SK-N-SH (cell line): ENCODE data around the gene TCP11L2. TPM values are rescaled to one million over a fixed set of nuclear protein-coding genes. Genes with fewer than 3 reads are reported as not detected.

Source experiments
- CTCF ChIA-PET: fragments of 300-600, 350-600 bp; formaldehyde crosslinking; extraction: SDS; loops from one replicate; lab custom pipeline; 2021; lab: Yijun Ruan, JAX
- POLR2A ChIA-PET: fragments of 350-600 bp; sonication (Branson Sonifier 250); formaldehyde crosslinking; extraction: SDS; loops from one replicate; lab custom pipeline; 2020; ENCODE audit warnings: antibody characterized with exemption, inconsistent platforms; lab: Yijun Ruan, JAX
- DNase-seq: peaks from one replicate; pipeline ENCODE4 v3.0.0; 2012
- H2AFZ ChIP-seq: fragments of 200-600 bp; sonication (generic); 2 replicates; pipeline ENCODE4 v1.8.1; 2016; ENCODE audit warnings: antibody characterized with exemption, mild to moderate bottlenecking, low read depth
- H3F3A ChIP-seq: fragments of 200-600 bp; sonication (generic); replicated peaks from 2 replicates; pipeline ENCODE3; 2016; ENCODE audit warnings: antibody characterized with exemption, mild to moderate bottlenecking; ENCODE audit not compliant: insufficient read depth
- H3K27ac ChIP-seq, 2 experiments: fragments of 200-500 bp in 1 of 2; fragments of 200-600 bp in 1 of 2; sonication (Bioruptor generic) in 1 of 2; sonication (generic), shearing (Covaris generic) in 1 of 2; 2 replicates each; pipeline versions ENCODE4 v1.5.1 to v1.6.1; 2014 to 2016; ENCODE audit warnings: low read depth in 2 of 2, inconsistent platforms in 1 of 2, low read length in 1 of 2, mild to moderate bottlenecking in 1 of 2, mixed read lengths in 1 of 2
- H3K27me3 ChIP-seq: fragments of 200-600 bp; sonication (generic), shearing (Covaris generic); 2 replicates; pipeline ENCODE4 v1.6.1; 2016; ENCODE audit warnings: mixed run types; ENCODE audit not compliant: insufficient read depth
- H3K36me3 ChIP-seq, 2 experiments: fragments of 200-500 bp in 1 of 2; fragments of 200-600 bp in 1 of 2; sonication (Bioruptor generic) in 1 of 2; sonication (generic) in 1 of 2; replicated peaks in 1 of 2; 2 replicates each; pipeline versions ENCODE3 to v1.5.1; 2014 to 2016; ENCODE audit warnings: low read length in 1 of 2, mild to moderate bottlenecking in 1 of 2; ENCODE audit not compliant: insufficient read depth in 2 of 2, control insufficient read depth in 1 of 2
- H3K4me1 ChIP-seq, 2 experiments: fragments of 200-500 bp in 1 of 2; fragments of 200-600 bp in 1 of 2; sonication (Bioruptor generic) in 1 of 2; sonication (generic), shearing (Covaris generic) in 1 of 2; 2 replicates each; pipeline versions ENCODE4 v1.5.1 to v1.6.1; 2014 to 2016; ENCODE audit warnings: low read depth in 1 of 2, low read length in 1 of 2, mixed run types in 1 of 2; ENCODE audit not compliant: insufficient read depth in 2 of 2, control insufficient read depth in 1 of 2
- H3K4me2 ChIP-seq: fragments of 200-600 bp; sonication (generic), shearing (Covaris generic); 2 replicates; pipeline ENCODE4 v1.6.1; 2017; ENCODE audit warnings: mixed run types
- H3K4me3 ChIP-seq, 2 experiments: fragments of 200-500 bp in 1 of 2; fragments of 200-600 bp in 1 of 2; sonication (Bioruptor generic) in 1 of 2; sonication (generic), shearing (Covaris generic) in 1 of 2; 2 replicates each; pipeline versions ENCODE4 v1.5.1 to v1.8.1; 2014 to 2016; ENCODE audit warnings: low read depth in 2 of 2, inconsistent platforms in 1 of 2, low read length in 1 of 2, mild to moderate bottlenecking in 1 of 2, mixed read lengths in 1 of 2, moderate library complexity in 1 of 2
- H3K79me2 ChIP-seq: fragments of 200-600 bp; sonication (generic); 2 replicates; pipeline ENCODE4 v1.8.1; 2017; ENCODE audit warnings: mild to moderate bottlenecking; ENCODE audit not compliant: insufficient read depth
- H3K9ac ChIP-seq: fragments of 200-600 bp; sonication (generic); 2 replicates; pipeline ENCODE4 v1.6.1; 2017; ENCODE audit warnings: mixed run types
- H3K9me2 ChIP-seq: fragments of 200-600 bp; sonication (generic); 2 replicates; pipeline ENCODE4 v1.6.1; 2017; ENCODE audit warnings: mixed run types
- H3K9me3 ChIP-seq: fragments of 200-600 bp; sonication (generic); 2 replicates; pipeline ENCODE4 v1.6.1; 2017; ENCODE audit warnings: mixed run types, mild to moderate bottlenecking, moderate library complexity
- H4K20me1 ChIP-seq: fragments of 200-600 bp; sonication (generic); 2 replicates; pipeline ENCODE4 v1.6.1; 2017; ENCODE audit warnings: mild to moderate bottlenecking, mixed run types; ENCODE audit not compliant: insufficient read depth
- CHD2 ChIP-seq: fragments of 150-350 bp; IDR thresholded peaks from 2 replicates; pipeline ENCODE4 v1.6.1; 2018; ENCODE audit warnings: low read length; ENCODE audit not compliant: partially characterized antibody
- CTCF ChIP-seq: fragments of 200-600 bp; sonication (generic); IDR thresholded peaks from 2 replicates; pipeline ENCODE4 v1.6.1; 2017; ENCODE audit warnings: antibody characterized with exemption, mild to moderate bottlenecking, moderate library complexity
- ELF1 ChIP-seq: IDR thresholded peaks from 2 replicates; pipeline ENCODE4 v1.4.0; 2012
- EP300 ChIP-seq, 2 experiments: IDR thresholded peaks; 2 replicates each; pipeline versions ENCODE4 v1.4.0 to v1.6.1; 2012; ENCODE audit warnings: borderline replicate concordance in 1 of 2, low read depth in 1 of 2, low read length in 1 of 2
- FOSL2 ChIP-seq: IDR thresholded peaks from 2 replicates; pipeline ENCODE4 v1.4.0; 2012; ENCODE audit warnings: low read depth, mild to moderate bottlenecking, moderate library complexity, borderline replicate concordance
- FOXJ3 ChIP-seq: sonication (generic); formaldehyde crosslinking; IDR thresholded peaks from 2 replicates; pipeline ENCODE4 v1.5.1; 2020; ENCODE audit warnings: mild to moderate bottlenecking, missing genetic modification reagents
- FOXM1 ChIP-seq: IDR thresholded peaks from 2 replicates; pipeline ENCODE4 v1.4.0; 2012; ENCODE audit warnings: low read depth, mild to moderate bottlenecking
- MXI1 ChIP-seq: IDR thresholded peaks from 2 replicates; pipeline ENCODE4 v1.6.1; 2012; ENCODE audit warnings: mild to moderate bottlenecking, low read depth, low read length, improper control_type of control experiment
- NRF1 ChIP-seq: IDR thresholded peaks from 2 replicates; pipeline ENCODE4 v1.6.1; 2012; ENCODE audit warnings: low read depth, mild to moderate bottlenecking, low read length
- PBX3 ChIP-seq: IDR thresholded peaks from 2 replicates; pipeline ENCODE4; 2012
- RAD21 ChIP-seq: IDR thresholded peaks from 2 replicates; pipeline ENCODE4 v1.6.1; 2012; ENCODE audit warnings: mild to moderate bottlenecking, low read length
- RCOR1 ChIP-seq: fragments of 150-350 bp; IDR thresholded peaks from 2 replicates; pipeline ENCODE4 v1.6.1; 2017; ENCODE audit warnings: antibody characterized with exemption, low read length
- REST ChIP-seq: IDR thresholded peaks from 2 replicates; pipeline ENCODE4 v1.6.1; 2012; ENCODE audit warnings: mild to moderate bottlenecking, low read depth, low read length, moderate library complexity
- RXRA ChIP-seq: IDR thresholded peaks from 2 replicates; pipeline ENCODE4 v1.4.0; 2012; ENCODE audit warnings: low read depth, mild to moderate bottlenecking, borderline replicate concordance
- TAF1 ChIP-seq: IDR thresholded peaks from 2 replicates; pipeline ENCODE4 v1.6.1; 2012; ENCODE audit warnings: low read depth, mild to moderate bottlenecking, low read length, moderate library complexity, borderline replicate concordance
- TCF12 ChIP-seq: IDR thresholded peaks from 2 replicates; pipeline ENCODE4 v1.4.0; 2012
- TEAD4 ChIP-seq: IDR thresholded peaks from 2 replicates; pipeline ENCODE4 v1.4.0; 2012; ENCODE audit warnings: mild to moderate bottlenecking, borderline replicate concordance; ENCODE audit not compliant: insufficient read depth
- WGBS: methylation state at CpG from one replicate; pipeline ENCODE4 v1.1.6; 2017; ENCODE audit warnings: low lambda C conversion rate; 5-methylcytosine and 5-hydroxymethylcytosine counted together
- polyA plus RNA-seq, 3 experiments: library from polyadenylated mRNA; depleted of rRNA; stranded (reverse); fragments of >200 nt; gene quantifications; 2 replicates each; pipeline ENCODE4 v1.2.3, GENCODE V29; 2012

Gene TCP11L2
- polyA plus RNA-seq, 1 of the 3 experiments (the other 2 are of a cell fraction) = 4.0 TPM

GRCh38 chr12:106267535-106267934 is 35.0 kb upstream of the TCP11L2 start:
- ChIA-PET CTCF (no interaction called here), POLR2A (interaction anchor here (0.7 kb wide), 1 partner anchor 100 kb away, joined by 3 read pairs; no protein-coding TSS in a partner anchor)
- DNase-seq = no peak
- Histone ChIP-seq H3K9ac (no peak overlapping the region), H4K20me1 (no peaks in the 10 kb centered on the region), H3K4me2 (no peak overlapping the region), H3K4me1 (no peaks in the 10 kb centered on the region), H3K27ac (no peak overlapping the region), H3K27me3 (no peaks in the 10 kb centered on the region), H3K9me2 (no peaks in the 10 kb centered on the region), H3F3A (peaks cover 4% of the 10 kb centered on the region), H3K9me3 (no peaks in the 10 kb centered on the region), H3K79me2 (no peaks in the 10 kb centered on the region), H3K4me3 (no peak overlapping the region), H3K36me3 (no peaks in the 10 kb centered on the region), H2AFZ (no peak overlapping the region)
- 54% methylated on average over 2 of the region's 2 CpGs for WGBS
- TF ChIP-seq NRF1 (no peak), TEAD4 (no peak)

- TF ChIP-seq TEAD4 (no peak), TAF1 (no peak), PBX3 (no peak), RCOR1 (no peak), FOSL2 (no peak), RAD21 (no peak), CTCF (no peak), EP300 (IDR thresholded peaks at IDR 0.05; ENCODE audit: borderline replicate concordance in 1 of 2, low read depth in 1 of 2, low read length in 1 of 2) (no peak), CHD2 (no peak), REST (no peak), RXRA (no peak), TCF12 (no peak), FOXM1 (no peak), MXI1 (no peak), FOXJ3 (CRISPR knock-in tag) (no peak), ELF1 (no peak)
- TF ChIP-seq, all 33 proteins: peak for 0
- Histone ChIP-seq H3K36me3 (no peaks in the 10 kb centered on the region), H3K9me2 (no peaks in the 10 kb centered on the region), H3K4me2 (no peak overlapping the region), H4K20me1 (no peaks in the 10 kb centered on the region), H3K9ac (no peak overlapping the region), H3K27me3 (no peaks in the 10 kb centered on the region), H3K9me3 (no peaks in the 10 kb centered on the region), H3K4me3 (no peak overlapping the region), H2AFZ (no peak overlapping the region), H3F3A (peaks cover 4% of the 10 kb centered on the region), H3K27ac (no peak overlapping the region), H3K79me2 (no peaks in the 10 kb centered on the region), H3K4me1 (no peaks in the 10 kb centered on the region)
- ChIA-PET POLR2A (no interaction called here), CTCF (interaction anchor here (1.0 to 1.4 kb wide), 3 partner anchors 11 to 43 kb away, joined by 3 to 5 read pairs (median 5); no protein-coding TSS in a partner anchor)
- WGBS = 90% methylated on average over 7 of the region's 7 CpGs
- no peak for DNase-seq
These were observed 33.3 kb upstream of the TCP11L2 start for GRCh38 chr12:106269150-106269771.
